GM21390 (cell line): ENCODE results near the gene MAPKAP1.

ENCODE experiments used
- ATAC-seq: cut with Tn5 transposase; IDR thresholded peaks from one replicate; pipeline ENCODE4 v1.9.1; 2021; ENCODE audit not compliant: unreplicated experiment

MAPKAP1 gene

DNA sequence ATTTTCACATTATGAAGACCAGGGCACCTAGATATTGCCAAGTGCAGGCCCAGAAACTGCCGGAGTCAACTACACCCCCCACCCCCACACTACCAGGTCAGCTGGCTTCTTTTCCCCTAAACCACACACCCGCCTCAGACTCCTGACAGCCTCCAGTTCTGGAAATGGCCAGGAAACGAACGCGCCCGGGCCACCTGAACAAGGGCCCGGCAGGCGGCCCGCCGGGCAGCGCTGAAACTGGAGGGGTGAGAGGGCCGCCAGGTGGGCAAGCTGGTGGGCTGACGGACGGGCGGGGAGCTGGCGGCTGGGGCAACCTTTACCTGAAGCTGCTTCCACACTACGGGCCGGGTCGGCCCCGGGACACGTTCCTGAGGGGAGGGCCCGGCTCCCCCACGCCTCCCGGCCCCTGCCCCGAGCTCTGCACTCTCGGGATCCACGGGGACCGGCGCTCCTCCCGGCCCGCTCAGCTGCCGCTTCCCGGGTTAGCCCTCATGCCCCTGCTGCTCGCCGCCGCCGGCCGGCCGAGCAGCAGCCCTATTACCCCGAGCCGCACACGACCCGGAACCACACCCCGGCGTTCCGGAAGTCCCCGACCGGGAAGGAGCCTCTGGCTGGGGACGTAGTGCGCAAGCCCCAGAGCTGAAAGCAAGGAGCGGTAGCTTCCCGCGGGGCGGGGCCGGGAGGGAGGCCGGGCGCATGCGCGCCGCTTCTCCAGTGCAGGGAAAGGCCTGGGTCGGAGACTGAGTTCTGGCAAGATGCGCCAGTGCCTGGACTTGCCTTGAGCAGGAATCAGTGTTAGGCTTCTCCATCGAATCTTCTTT lies at the start of gene MAPKAP1:
Gene MAPKAP1, minus strand, starts transcription at position 558 of the 821 bp plus-strand sequence. CDS start 34,634 bp downstream, outside the sequence.
- peak; percentile 97 for ATAC-seq

DNA sequence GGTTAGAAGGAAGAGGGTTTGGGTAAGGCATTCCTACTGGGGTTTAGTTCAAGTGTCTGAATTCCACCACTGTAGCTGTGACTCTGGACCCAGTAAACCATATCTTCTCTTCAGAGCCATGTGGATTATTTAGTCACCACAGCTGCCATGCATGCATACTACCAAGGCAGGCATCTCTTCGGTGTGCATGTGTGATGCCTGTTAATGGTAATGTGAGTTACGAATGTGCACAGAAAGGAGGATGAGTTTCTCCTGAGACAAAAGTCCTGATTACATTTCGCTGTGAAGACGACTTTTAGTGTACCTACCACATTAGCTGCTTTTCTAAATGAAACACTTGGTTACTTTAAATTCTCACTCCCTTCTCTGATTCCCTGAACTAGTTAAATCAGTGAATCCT lies 49.5 kb upstream of the MAPKAP1 start:
- ATAC-seq, result no peak

- ATAC-seq, result no peak
These were observed 48.3 kb upstream of the MAPKAP1 start for GRCh38 chr9:125755340-125755739.

- no peak for ATAC-seq
These were observed 47.1 kb upstream of the MAPKAP1 start for GRCh38 chr9:125754096-125754495.

- ATAC-seq, result no peak
These were observed 45.1 kb upstream of the MAPKAP1 start for GRCh38 chr9:125752070-125752628.

DNA sequence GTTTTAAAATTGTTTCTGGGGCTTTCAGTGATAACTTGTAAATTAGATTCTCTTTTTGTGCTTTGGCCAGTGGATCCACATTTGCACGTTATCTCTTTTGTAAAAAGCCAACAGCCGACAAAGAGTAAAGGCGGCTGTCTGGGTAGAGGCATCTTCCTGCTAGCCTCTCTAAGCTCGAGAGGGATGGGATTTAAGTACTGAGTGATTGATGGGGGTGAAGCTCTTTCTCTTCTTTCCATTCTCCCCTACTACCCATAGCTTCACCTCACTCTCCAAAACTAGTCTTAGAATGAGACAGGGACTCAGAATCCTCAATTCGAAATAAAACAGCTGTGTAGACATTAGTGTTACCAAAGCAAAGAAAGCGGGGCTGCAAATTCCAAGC lies 43.6 kb upstream of the MAPKAP1 start:
- ATAC-seq, result no peak

DNA sequence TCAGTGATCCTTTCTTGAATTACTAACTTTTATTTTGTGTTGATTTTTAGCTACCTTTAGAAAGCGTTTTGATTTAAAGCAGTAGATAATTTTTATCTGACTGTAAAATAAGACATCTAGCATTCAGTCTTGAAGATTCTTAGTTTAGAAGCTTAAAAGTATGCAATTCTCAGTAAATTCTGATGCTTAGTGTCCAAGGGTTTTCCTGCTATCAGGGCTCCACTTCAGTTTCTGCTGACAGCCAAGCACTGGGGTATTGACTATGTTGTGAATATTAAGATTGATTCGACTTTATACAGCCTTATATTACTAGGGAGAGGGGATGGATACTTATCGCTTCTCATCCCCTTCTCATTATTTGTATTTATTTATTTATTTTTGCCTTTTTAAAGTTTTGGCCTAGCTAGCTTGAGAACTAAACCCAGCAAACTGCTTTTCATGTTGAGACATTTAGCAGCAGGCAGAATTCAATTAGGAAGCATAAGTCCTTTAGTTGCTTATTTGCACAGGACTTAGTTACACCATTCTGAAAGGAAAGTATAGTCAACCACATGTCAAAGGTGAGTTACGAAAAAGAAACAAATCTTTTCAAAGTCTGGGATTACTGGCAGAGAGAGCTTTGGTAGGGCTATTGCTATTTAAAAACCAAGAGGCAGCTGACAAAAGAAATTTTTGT lies 43.1 kb upstream of the MAPKAP1 start:
- no peak for ATAC-seq

- ATAC-seq, result no peak
These were observed 42.4 kb upstream of the MAPKAP1 start for GRCh38 chr9:125749287-125749935.

- ATAC-seq, result no peak
These were observed 41.6 kb upstream of the MAPKAP1 start for GRCh38 chr9:125748446-125749099.

GRCh38 chr9:125747765-125748445 lies 40.9 kb upstream of the MAPKAP1 start:
- ATAC-seq, result no peak

- ATAC-seq, result peak; percentile 10
These were observed 40.2 kb upstream of the MAPKAP1 start, which contains the start of gene PBX3 for GRCh38 chr9:125747053-125747764. TSS of gene PBX3 (plus strand) at chr9:125747373.

DNA sequence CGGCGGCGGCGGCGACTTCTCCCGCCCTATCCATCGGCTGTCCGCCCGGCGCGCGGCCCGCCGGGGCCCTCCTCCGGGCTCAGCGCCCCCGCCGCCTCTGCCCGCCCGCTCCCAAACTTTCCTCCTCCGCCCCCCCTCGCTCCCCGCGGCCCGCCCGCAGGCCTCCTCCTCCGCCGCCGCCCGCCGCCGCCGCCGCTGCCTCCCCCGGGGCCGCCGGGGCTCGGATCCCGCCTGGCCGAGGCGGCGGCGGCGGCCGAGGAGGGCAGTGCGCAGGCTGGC lies 39.7 kb upstream of the MAPKAP1 start:
- peak; percentile 15 for ATAC-seq

DNA sequence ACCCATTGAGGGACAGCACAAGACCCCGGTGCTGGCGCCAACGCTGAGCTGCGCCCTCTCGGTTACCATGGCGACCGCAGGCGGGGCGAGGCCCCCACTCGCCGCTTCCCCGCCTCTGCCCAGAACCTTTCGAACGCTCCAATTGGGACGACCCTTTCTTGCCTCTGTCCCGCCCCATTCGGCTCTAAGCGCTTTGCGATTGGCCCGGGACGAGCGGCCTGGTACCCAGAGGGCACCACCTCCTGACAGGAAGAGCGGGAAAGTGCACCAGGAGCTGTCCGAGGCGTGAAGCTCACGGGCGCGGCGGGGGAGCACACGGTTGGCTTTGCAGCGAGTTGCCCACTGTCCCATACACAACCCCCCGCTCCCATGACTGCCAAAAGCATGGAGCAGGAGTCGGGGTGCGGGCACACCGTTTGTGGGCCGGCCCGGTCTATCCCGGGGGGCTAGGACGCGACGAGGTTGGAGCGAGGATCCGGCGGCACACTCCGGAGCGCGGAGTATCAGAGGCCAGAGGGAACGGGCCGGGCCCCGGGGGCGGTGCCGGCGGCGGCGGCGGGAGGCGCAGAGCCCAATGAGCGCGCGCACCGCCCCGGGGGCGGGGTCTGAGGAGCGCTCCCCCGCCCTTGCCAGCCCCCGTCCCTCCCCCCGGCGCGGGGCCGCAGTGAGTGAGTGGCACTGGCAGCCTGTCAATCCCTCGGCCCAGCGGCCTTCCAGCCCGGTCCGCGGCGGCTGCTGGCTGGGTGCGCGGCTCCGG lies 39.2 kb upstream of the MAPKAP1 start:
- peak; percentile 63 for ATAC-seq

GRCh38 chr9:125745682-125746016 lies 38.6 kb upstream of the MAPKAP1 start:
- no peak for ATAC-seq

GRCh38 chr9:125745018-125745417 lies 38.0 kb upstream of the MAPKAP1 start:
- ATAC-seq, result no peak

DNA sequence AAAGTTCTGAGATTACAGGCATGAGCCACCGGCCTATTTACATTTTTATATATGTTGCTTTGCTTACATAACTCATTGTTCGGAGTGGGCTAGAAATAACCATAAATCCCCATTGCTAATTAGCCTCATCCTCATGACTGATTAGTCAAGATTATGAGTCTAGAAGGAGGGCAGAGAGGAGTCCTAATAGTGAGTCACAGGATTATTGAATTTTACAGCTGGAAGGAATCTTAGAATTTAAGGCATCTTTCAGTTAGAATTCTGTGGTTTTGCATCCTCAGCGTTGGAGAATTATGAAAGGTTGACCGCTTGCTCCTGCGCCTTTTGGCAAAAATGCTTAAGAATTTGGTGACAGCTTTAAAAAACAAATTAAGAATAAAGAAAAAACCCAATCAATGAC lies 37.6 kb upstream of the MAPKAP1 start:
- ATAC-seq, result no peak

DNA sequence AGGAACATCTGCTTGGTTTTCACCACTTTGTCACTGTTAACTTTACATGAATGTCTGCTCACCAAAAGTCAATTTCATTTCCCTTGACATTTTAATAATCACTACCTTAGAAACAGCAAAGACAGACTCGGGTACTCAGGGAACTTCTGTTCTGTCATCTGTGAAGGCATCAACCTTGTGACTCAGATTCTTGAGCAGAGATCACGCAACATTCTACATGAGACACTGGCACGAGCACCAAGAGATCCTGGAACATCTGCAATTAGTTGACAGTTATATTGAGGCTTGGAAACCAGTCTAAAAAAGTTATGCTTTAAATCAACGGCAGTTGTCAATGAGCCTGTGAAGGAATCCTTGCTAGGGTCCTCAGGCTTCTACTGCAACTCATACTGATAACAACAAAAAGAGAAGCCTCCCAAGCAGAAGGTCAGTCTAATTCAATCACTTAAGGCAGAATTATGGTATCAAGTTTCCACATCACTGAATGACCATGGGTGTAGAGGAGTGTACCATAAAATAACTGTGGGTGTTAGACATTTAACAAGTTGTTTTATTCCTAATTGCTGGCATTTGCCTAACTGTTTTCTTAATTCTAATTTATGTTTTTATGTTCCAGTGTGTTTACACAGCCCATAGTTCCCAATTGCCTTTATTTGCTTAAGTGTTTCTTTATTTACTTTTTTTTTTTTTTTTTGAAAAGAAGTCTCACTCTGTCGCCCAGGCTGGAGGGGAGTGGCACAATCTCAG lies 36.8 kb upstream of the MAPKAP1 start:
- ATAC-seq, result no peak

DNA sequence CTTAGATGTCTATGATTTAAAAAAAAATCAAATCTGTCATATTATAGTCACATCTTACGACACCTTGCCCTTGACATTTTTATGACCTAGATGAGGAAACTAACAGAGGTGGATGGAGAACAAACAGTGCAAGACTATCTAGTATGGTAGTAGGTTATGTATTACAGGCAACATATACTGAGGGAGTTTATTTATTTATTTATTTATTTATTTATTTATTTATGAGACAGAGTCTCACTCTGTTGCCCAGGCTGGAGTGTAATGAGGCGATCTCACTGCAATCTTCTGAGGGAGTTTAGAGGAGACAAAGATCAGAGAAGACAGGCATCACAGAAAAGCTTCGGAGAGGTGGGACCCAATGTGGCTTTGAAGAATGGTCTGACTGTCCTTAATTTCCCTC lies 35.6 kb upstream of the MAPKAP1 start:
- ATAC-seq, result no peak

- ATAC-seq, result no peak
These were observed 32.4 kb upstream of the MAPKAP1 start for GRCh38 chr9:125739436-125739835.
